ENCODE measurements around the gene GUCD1. TPM values are rescaled to one million over a fixed set of nuclear protein-coding genes. Genes with fewer than 3 reads are reported as not detected.

Gene GUCD1
- total and polyA plus RNA-seq, 10 of the 15 experiments (the other 5 are each of a cell fraction or from before 2014, with no cell fraction given): 56.0 to 177 (median 88.2) TPM

DNA sequence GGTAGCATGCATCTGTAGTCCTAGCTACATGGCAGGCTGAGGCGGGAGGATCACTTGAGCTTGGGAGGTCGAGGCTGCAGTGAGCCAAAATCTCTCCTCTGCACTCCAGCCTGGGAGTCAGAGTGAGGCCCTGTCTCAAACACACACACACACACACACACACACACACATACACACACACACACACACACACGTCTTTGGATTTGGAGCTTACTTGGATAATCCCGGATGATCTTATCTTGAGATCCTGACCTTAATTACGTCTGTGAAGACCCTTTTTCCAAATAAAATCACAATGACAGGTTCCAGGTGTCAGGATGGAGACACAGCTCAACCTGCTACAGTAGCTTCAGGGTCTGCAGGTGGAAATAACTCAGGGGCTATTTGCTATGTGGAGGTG is 58.7 kb downstream of the GUCD1 start:
- DNase-seq (ENCODE audit: low read depth, low spot score) (no peak), FAIRE-seq (no peak), ATAC-seq (no peak)
- 29% methylated on average over 5 of the region's 5 CpGs for WGBS (ENCODE audit: insufficient coverage, insufficient replicate concordance, low lambda C conversion rate, missing lambda C conversion rate)
- in situ Hi-C loops (cut with MboI) (no loop called here), intact Hi-C loops (cut with micrococcal nuclease; ENCODE audit: unreplicated experiment) (no loop called here)
- SMC1A ChIA-PET (ENCODE audit: uncharacterized antibody, unreplicated experiment): interaction anchor here (1.4 to 2.1 kb wide), 3 partner anchors 26 to 62 kb away, joined by 3 to 5 read pairs (median 5); no protein-coding TSS in a partner anchor
- Histone ChIP-seq H3K4me1 (ENCODE audit: control insufficient read depth, insufficient read depth, low read length) (no peaks in the 10 kb centered on the region), H3K27me3 (replicated peaks in 1 of 2; ENCODE audit: control insufficient read depth in 2 of 2, insufficient read depth in 2 of 2, low read length in 1 of 2) (no peaks in the 10 kb centered on the region; a peak in 1 of 4 replicates), H2AFZ (ENCODE audit: control insufficient read depth, low read depth, low read length) (no peak overlapping the region), H3K4me3 (no peak overlapping the region), H3K79me2 (ENCODE audit: control insufficient read depth, insufficient read depth, low read length) (no peaks in the 10 kb centered on the region), H4K20me1 (ENCODE audit: control insufficient read depth, insufficient read depth) (no peaks in the 10 kb centered on the region), H3K27ac (ENCODE audit: control insufficient read depth, insufficient read depth) (no peak overlapping the region), H3K4me2 (ENCODE audit: control insufficient read depth, insufficient read depth) (no peak overlapping the region), H3K9ac (ENCODE audit: control insufficient read depth, insufficient read depth, low read length) (no peak overlapping the region), H3K36me3 (ENCODE audit: control insufficient read depth in 2 of 2, insufficient read depth in 2 of 2, low read length in 1 of 2) (no peaks in the 10 kb centered on the region), H3K9me3 (replicated peaks; ENCODE audit: control insufficient read depth, insufficient read depth, low read length) (no peaks in the 10 kb centered on the region)
- CTCF ChIA-PET: interaction anchor here (0.7 to 14.8 kb wide), 4 partner anchors 8 to 67 kb away, joined by 3 to 332 read pairs (median 8); partner anchors contain the start of gene ADORA2A
- RAD21 ChIA-PET (ENCODE audit: unreplicated experiment): interaction anchor here (0.6 to 1.2 kb wide), 4 partner anchors 11 to 74 kb away, joined by 3 to 4 read pairs (median 4); no protein-coding TSS in a partner anchor
- no TSS peak for BruUV-seq (replicated peaks)
- TF ChIP-seq ZNF207 (IDR thresholded peaks at IDR 0.05; ENCODE audit: borderline replicate concordance): no peak
- POLR2A ChIA-PET: interaction anchor here (0.6 kb wide), 1 partner anchor 94 kb away, joined by 3 read pairs; no protein-coding TSS in a partner anchor

DNA sequence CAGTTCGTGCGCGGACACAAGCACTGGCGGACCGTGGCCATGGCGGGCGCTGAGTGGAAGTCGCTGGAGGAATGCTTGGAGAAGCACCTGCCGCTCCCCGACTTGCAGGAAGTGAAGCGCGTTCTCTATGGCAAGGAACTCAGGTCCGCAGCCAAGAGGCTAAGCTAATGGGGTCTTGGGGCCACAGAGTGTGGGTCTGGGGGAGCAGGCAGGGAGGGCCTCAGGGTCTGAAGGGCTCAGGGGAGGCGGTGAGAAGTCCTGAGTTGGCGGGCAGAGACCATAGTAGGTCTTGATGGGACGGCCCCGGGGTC is 59.6 kb downstream of the GUCD1 start:
- no peak overlapping the region for H3K4me3 ChIP-seq
- WGBS (ENCODE audit: insufficient coverage, insufficient replicate concordance, low lambda C conversion rate, missing lambda C conversion rate): 80% methylated on average over 17 of the region's 17 CpGs
- FAIRE-seq (no peak), ATAC-seq (no peak), DNase-seq (ENCODE audit: low read depth, low spot score) (no peak)
- no peaks in the 10 kb centered on the region for H3K36me3 ChIP-seq (ENCODE audit: control insufficient read depth in 2 of 2, insufficient read depth in 2 of 2, low read length in 1 of 2)
- SMC1A ChIA-PET (ENCODE audit: uncharacterized antibody, unreplicated experiment): interaction anchor here (2.1 kb wide), 1 partner anchor 27 kb away, joined by 5 read pairs; no protein-coding TSS in a partner anchor
- intact Hi-C loops (cut with micrococcal nuclease; ENCODE audit: unreplicated experiment): no loop called here
- no peaks in the 10 kb centered on the region for H4K20me1 ChIP-seq (ENCODE audit: control insufficient read depth, insufficient read depth)
- H3K4me2 ChIP-seq (ENCODE audit: control insufficient read depth, insufficient read depth): no peak overlapping the region
- POLR2A ChIA-PET: no interaction called here
- no peaks in the 10 kb centered on the region for H3K79me2 ChIP-seq (ENCODE audit: control insufficient read depth, insufficient read depth, low read length)
- H3K27ac ChIP-seq (ENCODE audit: control insufficient read depth, insufficient read depth): no peak overlapping the region
- CTCF ChIA-PET: interaction anchor here (14.8 kb wide), 1 partner anchor 66 kb away, joined by 332 read pairs; the partner anchor contains the start of gene ADORA2A
- H3K9me3 ChIP-seq (replicated peaks; ENCODE audit: control insufficient read depth, insufficient read depth, low read length): no peaks in the 10 kb centered on the region
- in situ Hi-C loops (cut with MboI): no loop called here
- H3K27me3 ChIP-seq (replicated peaks in 1 of 2; ENCODE audit: control insufficient read depth in 2 of 2, insufficient read depth in 2 of 2, low read length in 1 of 2): no peaks in the 10 kb centered on the region; a peak in 1 of 4 replicates
- no peaks in the 10 kb centered on the region for H3K4me1 ChIP-seq (ENCODE audit: control insufficient read depth, insufficient read depth, low read length)
- no peak overlapping the region for H2AFZ ChIP-seq (ENCODE audit: control insufficient read depth, low read depth, low read length)
- RAD21 ChIA-PET (ENCODE audit: unreplicated experiment): no interaction called here
- no TSS peak for BruUV-seq (replicated peaks)
- H3K9ac ChIP-seq (ENCODE audit: control insufficient read depth, insufficient read depth, low read length): no peak overlapping the region
- no peak for TF ChIP-seq NRF1 (conservative IDR thresholded peaks at IDR 0.05; ENCODE audit: low read depth, low read length)
- TF ChIP-seq ESRRA (IDR thresholded peaks at IDR 0.05; ENCODE audit: low read length): no peak
- TF ChIP-seq, protein P1, sequence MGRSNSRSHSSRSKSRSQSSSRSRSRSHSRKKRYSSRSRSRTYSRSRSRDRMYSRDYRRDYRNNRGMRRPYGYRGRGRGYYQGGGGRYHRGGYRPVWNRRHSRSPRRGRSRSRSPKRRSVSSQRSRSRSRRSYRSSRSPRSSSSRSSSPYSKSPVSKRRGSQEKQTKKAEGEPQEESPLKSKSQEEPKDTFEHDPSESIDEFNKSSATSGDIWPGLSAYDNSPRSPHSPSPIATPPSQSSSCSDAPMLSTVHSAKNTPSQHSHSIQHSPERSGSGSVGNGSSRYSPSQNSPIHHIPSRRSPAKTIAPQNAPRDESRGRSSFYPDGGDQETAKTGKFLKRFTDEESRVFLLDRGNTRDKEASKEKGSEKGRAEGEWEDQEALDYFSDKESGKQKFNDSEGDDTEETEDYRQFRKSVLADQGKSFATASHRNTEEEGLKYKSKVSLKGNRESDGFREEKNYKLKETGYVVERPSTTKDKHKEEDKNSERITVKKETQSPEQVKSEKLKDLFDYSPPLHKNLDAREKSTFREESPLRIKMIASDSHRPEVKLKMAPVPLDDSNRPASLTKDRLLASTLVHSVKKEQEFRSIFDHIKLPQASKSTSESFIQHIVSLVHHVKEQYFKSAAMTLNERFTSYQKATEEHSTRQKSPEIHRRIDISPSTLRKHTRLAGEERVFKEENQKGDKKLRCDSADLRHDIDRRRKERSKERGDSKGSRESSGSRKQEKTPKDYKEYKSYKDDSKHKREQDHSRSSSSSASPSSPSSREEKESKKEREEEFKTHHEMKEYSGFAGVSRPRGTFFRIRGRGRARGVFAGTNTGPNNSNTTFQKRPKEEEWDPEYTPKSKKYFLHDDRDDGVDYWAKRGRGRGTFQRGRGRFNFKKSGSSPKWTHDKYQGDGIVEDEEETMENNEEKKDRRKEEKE (IDR thresholded peaks at IDR 0.05): no peak
- no peak for TF ChIP-seq RAD21 (IDR thresholded peaks at IDR 0.05; ENCODE audit: insufficient read depth, low read depth, low read length)
- TF ChIP-seq, protein P2, sequence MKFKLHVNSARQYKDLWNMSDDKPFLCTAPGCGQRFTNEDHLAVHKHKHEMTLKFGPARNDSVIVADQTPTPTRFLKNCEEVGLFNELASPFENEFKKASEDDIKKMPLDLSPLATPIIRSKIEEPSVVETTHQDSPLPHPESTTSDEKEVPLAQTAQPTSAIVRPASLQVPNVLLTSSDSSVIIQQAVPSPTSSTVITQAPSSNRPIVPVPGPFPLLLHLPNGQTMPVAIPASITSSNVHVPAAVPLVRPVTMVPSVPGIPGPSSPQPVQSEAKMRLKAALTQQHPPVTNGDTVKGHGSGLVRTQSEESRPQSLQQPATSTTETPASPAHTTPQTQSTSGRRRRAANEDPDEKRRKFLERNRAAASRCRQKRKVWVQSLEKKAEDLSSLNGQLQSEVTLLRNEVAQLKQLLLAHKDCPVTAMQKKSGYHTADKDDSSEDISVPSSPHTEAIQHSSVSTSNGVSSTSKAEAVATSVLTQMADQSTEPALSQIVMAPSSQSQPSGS (IDR thresholded peaks at IDR 0.05; ENCODE audit: low read length): no peak
- TF ChIP-seq POLR2AphosphoS5 (IDR thresholded peaks at IDR 0.05; ENCODE audit: low read length): no peak
- no peak for TF ChIP-seq MEF2B (IDR thresholded peaks at IDR 0.05; ENCODE audit: partially characterized antibody, poor library complexity, severe bottlenecking)
- no peak for TF ChIP-seq ZNF217 (IDR thresholded peaks at IDR 0.05)
- no peak for TF ChIP-seq RAD51 (IDR thresholded peaks at IDR 0.05)
- no peak for TF ChIP-seq NBN (IDR thresholded peaks at IDR 0.05)
- no peak for TF ChIP-seq RFX5 (IDR thresholded peaks at IDR 0.05; ENCODE audit: low read depth, low read length)
- TF ChIP-seq HDAC2 (IDR thresholded peaks at IDR 0.05): no peak
- no peak for TF ChIP-seq ZNF622 (IDR thresholded peaks at IDR 0.05)

All from GM12878 (cell line).